ENCODE measurements around the gene FAM228A. TPM values are rescaled to one million over a fixed set of nuclear protein-coding genes. Genes with fewer than 3 reads are reported as not detected.

FAM228A gene
- polyA plus RNA-seq, 1 of the 3 experiments (the other 2 are of a cell fraction), result 0.10 TPM

- Histone ChIP-seq H3K27me3 (ENCODE audit: insufficient read depth) (no peaks in the 10 kb centered on the region), H3K9me3 (no peaks in the 10 kb centered on the region), H3F3A (replicated peaks; ENCODE audit: insufficient read depth) (no peaks in the 10 kb centered on the region), H3K9ac (no peak overlapping the region), H3K79me2 (ENCODE audit: insufficient read depth) (no peaks in the 10 kb centered on the region), H3K36me3 (replicated peaks in 1 of 2; ENCODE audit: control insufficient read depth in 1 of 2, insufficient read depth in 2 of 2, low read length in 1 of 2) (no peaks in the 10 kb centered on the region), H4K20me1 (ENCODE audit: insufficient read depth) (no peaks in the 10 kb centered on the region), H3K4me1 (ENCODE audit: control insufficient read depth in 1 of 2, insufficient read depth in 2 of 2, low read depth in 1 of 2, low read length in 1 of 2) (no peaks in the 10 kb centered on the region; a peak in 1 of 4 replicates), H2AFZ (ENCODE audit: low read depth) (no peak overlapping the region), H3K27ac (ENCODE audit: low read depth in 2 of 2, low read length in 1 of 2) (no peak overlapping the region), H3K4me2 (no peak overlapping the region), H3K4me3 (ENCODE audit: low read depth in 2 of 2, low read length in 1 of 2) (no peak overlapping the region), H3K9me2 (no peaks in the 10 kb centered on the region)
- POLR2A ChIA-PET, result no interaction called here
- WGBS (ENCODE audit: low lambda C conversion rate), result 69% methylated on average over 1 of the region's 1 CpG
- no peak for DNase-seq
- CTCF ChIA-PET, result interaction anchor here (0.7 to 1.9 kb wide), 3 partner anchors 10 to 43 kb away, joined by 3 to 5 read pairs (median 3); no protein-coding TSS in a partner anchor
- TF ChIP-seq SMC3 (IDR thresholded peaks at IDR 0.05; ENCODE audit: low read depth, low read length) (peak; percentile 36; the same call in 1 of the 2 replicates), CTCF (IDR thresholded peaks at IDR 0.05) (peak; percentile 53), YY1 (IDR thresholded peaks at IDR 0.05; ENCODE audit: low read depth) (no peak), JUND (IDR thresholded peaks at IDR 0.05) (no peak), RAD21 (IDR thresholded peaks at IDR 0.05; ENCODE audit: low read length) (peak; percentile 63)
Measured at GRCh38 chr2:24228470-24228869, 53.6 kb downstream of the FAM228A start.

- CTCF ChIA-PET, result interaction anchor here (1.0 to 1.5 kb wide), 3 partner anchors 8 to 596 kb away, joined by 3 to 5 read pairs (median 4); no protein-coding TSS in a partner anchor
- Histone ChIP-seq H3K9me3 (no peaks in the 10 kb centered on the region), H3K4me1 (ENCODE audit: control insufficient read depth in 1 of 2, insufficient read depth in 2 of 2, low read depth in 1 of 2, low read length in 1 of 2) (no peaks in the 10 kb centered on the region; a peak in 1 of 4 replicates), H3K36me3 (replicated peaks in 1 of 2; ENCODE audit: control insufficient read depth in 1 of 2, insufficient read depth in 2 of 2, low read length in 1 of 2) (peaks cover 0 to 4% of the 10 kb centered on the region in 2 experiments), H4K20me1 (ENCODE audit: insufficient read depth) (no peaks in the 10 kb centered on the region), H3K79me2 (ENCODE audit: insufficient read depth) (no peaks in the 10 kb centered on the region), H3K27me3 (ENCODE audit: insufficient read depth) (no peaks in the 10 kb centered on the region), H3K4me2 (0 out of 2 replicates have a peak overlapping the region, but pooled peaks have one; percentile 1), H3K4me3 (ENCODE audit: low read depth in 2 of 2, low read length in 1 of 2) (no peak overlapping the region), H3K9me2 (no peaks in the 10 kb centered on the region), H3K27ac (ENCODE audit: low read depth in 2 of 2, low read length in 1 of 2) (peak overlapping the region in 1 of 2 experiments; percentile 2; a peak in 1 of 4 replicates), H3F3A (replicated peaks; ENCODE audit: insufficient read depth) (no peaks in the 10 kb centered on the region), H2AFZ (ENCODE audit: low read depth) (no peak overlapping the region; the same call in 1 of the 2 replicates), H3K9ac (no peak overlapping the region)
- WGBS (ENCODE audit: low lambda C conversion rate), result 80% methylated on average over 4 of the region's 4 CpGs
- no peak for DNase-seq
- TF ChIP-seq IRF3 (IDR thresholded peaks at IDR 0.05; ENCODE audit: low read depth, low read length) (no peak), FOSL2 (IDR thresholded peaks at IDR 0.05; ENCODE audit: borderline replicate concordance, low read depth) (peak; percentile 40; the same call in 1 of the 2 replicates), NFIC (IDR thresholded peaks at IDR 0.05; ENCODE audit: borderline replicate concordance) (0 out of 2 replicates have a peak, but pooled peaks have one; percentile 6)
- POLR2A ChIA-PET, result no interaction called here
Measured at GRCh38 chr2:24231461-24231881, 56.6 kb downstream of the FAM228A start.

- POLR2A ChIA-PET, result no interaction called here
- TF ChIP-seq MEF2A (IDR thresholded peaks at IDR 0.05; ENCODE audit: borderline replicate concordance, low read depth) (no peak), RCOR1 (IDR thresholded peaks at IDR 0.05; ENCODE audit: low read length) (no peak), GABPA (IDR thresholded peaks at IDR 0.05; ENCODE audit: low read depth) (no peak), USF2 (IDR thresholded peaks at IDR 0.05; ENCODE audit: borderline replicate concordance, low read depth, low read length) (no peak), PBX3 (IDR thresholded peaks at IDR 0.05) (no peak), ELF1 (IDR thresholded peaks at IDR 0.05) (no peak), POLR2AphosphoS5 (IDR thresholded peaks at IDR 0.05; ENCODE audit: low read depth, low read length) (no peak), EZH2phosphoT487 (IDR thresholded peaks at IDR 0.05; ENCODE audit: borderline replicate concordance, low read depth) (no peak), SMC3 (IDR thresholded peaks at IDR 0.05; ENCODE audit: low read depth, low read length) (no peak), MXI1 (IDR thresholded peaks at IDR 0.05; ENCODE audit: low read depth, low read length) (no peak), TAF1 (IDR thresholded peaks at IDR 0.05; ENCODE audit: borderline replicate concordance, low read depth, low read length) (no peak), NFIC (IDR thresholded peaks at IDR 0.05; ENCODE audit: borderline replicate concordance) (no peak)
Measured at GRCh38 chr2:24233321-24233720, 58.5 kb downstream of the FAM228A start.

More at GRCh38 chr2:24233321-24233720, 58.5 kb downstream of the FAM228A start:
- Histone ChIP-seq H3K79me2 (ENCODE audit: insufficient read depth) (no peaks in the 10 kb centered on the region), H3K36me3 (replicated peaks in 1 of 2; ENCODE audit: control insufficient read depth in 1 of 2, insufficient read depth in 2 of 2, low read length in 1 of 2) (peaks cover 0 to 5% of the 10 kb centered on the region in 2 experiments), H4K20me1 (ENCODE audit: insufficient read depth) (no peaks in the 10 kb centered on the region), H3K27me3 (ENCODE audit: insufficient read depth) (no peaks in the 10 kb centered on the region), H3K9me2 (no peaks in the 10 kb centered on the region), H3K9ac (no peak overlapping the region), H3K9me3 (no peaks in the 10 kb centered on the region), H3K27ac (ENCODE audit: low read depth in 2 of 2, low read length in 1 of 2) (no peak overlapping the region), H3K4me2 (no peak overlapping the region), H3F3A (replicated peaks; ENCODE audit: insufficient read depth) (no peaks in the 10 kb centered on the region), H2AFZ (ENCODE audit: low read depth) (no peak overlapping the region), H3K4me1 (ENCODE audit: control insufficient read depth in 1 of 2, insufficient read depth in 2 of 2, low read depth in 1 of 2, low read length in 1 of 2) (no peaks in the 10 kb centered on the region; a peak in 2 of 4 replicates), H3K4me3 (ENCODE audit: low read depth in 2 of 2, low read length in 1 of 2) (no peak overlapping the region)
- no peak for DNase-seq
- CTCF ChIA-PET, result no interaction called here
- WGBS (ENCODE audit: low lambda C conversion rate), result 97% methylated on average over 2 of the region's 2 CpGs

Data from SK-N-SH (cell line).